GM21717 (cell line): Measurements from ENCODE around the gene MUC12.
"Not testable (repeated sequence)": the region's sequence is repeated elsewhere in the genome, so short reads cannot be mapped to it uniquely, and the experiment has no call there.

Source experiments
- ATAC-seq: cut with Tn5 transposase; IDR thresholded peaks from one replicate; pipeline ENCODE4 v1.9.1; 2021; ENCODE audit warnings: mild to moderate bottlenecking, moderate library complexity; ENCODE audit not compliant: unreplicated experiment

The MUC12 gene

DNA sequence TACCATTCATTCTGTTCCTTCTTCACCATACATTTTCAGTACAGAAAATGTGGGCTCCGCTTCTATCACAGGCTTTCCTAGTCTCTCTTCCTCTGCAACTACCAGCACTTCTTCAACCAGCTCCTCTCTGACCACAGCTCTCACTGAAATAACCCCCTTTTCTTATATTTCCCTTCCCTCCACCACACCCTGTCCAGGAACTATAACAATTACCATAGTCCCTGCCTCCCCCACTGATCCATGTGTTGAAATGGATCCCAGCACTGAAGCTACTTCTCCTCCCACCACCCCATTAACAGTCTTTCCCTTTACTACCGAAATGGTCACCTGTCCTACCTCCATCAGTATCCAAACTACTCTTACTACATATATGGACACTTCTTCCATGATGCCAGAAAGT is 9.5 kb upstream of the MUC12 start:
- no peak for ATAC-seq

DNA sequence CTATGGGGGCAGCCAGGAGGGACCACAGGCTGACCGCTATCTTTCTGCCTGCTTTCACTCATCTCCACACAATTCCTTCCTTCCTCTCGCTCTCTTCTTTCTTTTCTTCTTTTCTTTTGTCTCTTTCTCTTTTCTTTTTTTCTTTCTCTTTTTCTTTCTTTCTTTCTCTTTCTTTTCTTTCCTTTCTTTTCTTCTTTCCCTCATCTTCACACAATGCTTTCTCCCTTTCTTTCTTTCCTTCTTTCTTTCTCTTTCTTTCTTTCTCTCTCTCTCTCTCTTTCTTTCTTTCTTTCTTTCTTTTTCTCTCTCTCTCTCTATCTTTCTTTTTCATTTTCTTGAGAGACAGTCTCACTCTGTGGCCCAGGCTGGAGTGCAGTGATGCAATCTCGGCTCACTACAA is 6.8 kb upstream of the MUC12 start:
- no peak for ATAC-seq

DNA sequence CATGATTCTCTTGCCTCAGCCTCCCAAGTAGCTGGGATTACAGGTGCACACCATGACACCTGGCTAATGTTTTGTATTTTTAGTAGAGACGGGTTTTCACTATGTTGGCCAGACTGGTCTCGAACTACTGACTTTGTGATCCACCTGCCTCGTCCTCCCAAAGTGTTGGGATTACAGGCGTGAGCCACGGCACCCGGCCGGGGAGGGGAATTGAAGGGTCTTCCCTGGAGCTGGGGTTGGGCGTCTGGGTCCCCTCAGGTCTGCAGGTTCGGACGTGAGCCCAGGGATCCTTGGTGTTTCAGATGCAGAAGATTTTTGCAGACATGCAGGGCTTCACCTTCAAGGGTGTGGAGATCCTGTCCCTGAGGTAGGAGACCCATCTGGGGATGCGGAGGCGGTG is 6.0 kb upstream of the MUC12 start:
- ATAC-seq: no peak

DNA sequence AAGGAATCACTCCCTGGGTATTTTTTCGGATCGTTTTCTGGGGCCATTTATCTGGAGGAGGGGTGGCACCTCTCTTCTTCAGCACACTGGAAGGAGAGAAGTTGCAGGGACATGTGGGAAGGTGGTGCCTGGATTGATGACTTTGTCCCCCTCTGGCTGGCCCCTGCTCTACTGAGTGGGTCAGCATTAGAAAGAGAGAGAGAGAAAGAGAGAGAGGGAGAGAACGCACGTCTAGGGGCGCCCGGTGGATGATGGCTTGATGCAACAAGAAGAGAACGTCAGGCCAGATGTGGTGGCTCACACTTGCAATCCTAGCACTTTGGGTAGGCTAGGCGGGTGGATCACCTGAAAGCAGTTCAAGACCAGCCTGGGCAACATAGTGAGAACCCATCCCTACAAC is 5.5 kb upstream of the MUC12 start:
- ATAC-seq: no peak

DNA sequence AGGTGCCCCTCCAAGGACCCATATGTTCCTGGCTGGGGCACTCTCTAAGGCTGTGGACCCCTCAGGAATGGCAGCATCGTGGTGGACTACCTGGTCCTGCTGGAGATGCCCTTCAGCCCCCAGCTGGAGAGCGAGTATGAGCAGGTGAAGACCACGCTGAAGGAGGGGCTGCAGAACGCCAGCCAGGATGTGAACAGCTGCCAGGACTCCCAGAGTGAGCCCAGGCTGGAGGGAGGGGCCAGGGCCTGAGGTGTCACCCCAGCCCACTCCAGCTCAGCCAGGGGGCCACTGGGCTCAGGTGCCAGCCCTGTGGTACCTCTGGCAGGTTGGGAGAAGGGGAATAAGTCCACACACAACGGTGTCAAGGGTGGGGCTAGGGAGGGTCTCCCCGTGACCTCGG is 4.7 kb upstream of the MUC12 start:
- ATAC-seq: no peak

DNA sequence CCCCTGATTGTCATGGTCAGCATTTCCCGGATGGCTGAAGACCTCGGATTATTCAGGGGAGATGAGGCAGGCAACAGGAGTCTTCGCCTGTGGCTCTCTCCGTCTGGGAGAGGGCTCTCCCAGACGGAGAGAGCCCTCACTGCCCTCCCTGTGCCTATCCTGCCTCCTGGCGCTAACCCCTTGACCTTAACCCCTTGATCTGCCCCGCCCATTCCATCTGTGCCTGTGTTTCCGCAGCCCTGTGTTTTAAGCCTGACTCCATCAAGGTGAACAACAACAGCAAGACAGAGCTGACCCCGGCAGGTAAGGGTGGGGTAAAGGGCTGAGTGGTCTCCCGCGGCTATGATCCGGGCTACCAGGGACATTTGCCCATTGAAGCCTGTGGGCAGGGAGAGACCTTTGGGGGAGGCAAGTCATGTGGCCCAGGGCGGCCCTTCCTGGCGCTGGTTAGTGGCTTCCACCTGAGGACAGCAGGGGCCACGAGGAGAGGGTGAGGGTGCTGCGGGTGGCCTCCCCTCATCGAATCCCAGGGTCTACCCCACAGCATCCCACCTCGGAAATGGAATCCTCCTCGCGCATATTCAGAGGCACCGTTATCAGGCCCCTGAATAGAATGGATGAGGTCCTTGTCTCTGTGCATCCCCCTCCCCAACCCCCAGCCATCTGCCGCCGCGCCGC is 4.2 kb upstream of the MUC12 start:
- no peak for ATAC-seq

DNA sequence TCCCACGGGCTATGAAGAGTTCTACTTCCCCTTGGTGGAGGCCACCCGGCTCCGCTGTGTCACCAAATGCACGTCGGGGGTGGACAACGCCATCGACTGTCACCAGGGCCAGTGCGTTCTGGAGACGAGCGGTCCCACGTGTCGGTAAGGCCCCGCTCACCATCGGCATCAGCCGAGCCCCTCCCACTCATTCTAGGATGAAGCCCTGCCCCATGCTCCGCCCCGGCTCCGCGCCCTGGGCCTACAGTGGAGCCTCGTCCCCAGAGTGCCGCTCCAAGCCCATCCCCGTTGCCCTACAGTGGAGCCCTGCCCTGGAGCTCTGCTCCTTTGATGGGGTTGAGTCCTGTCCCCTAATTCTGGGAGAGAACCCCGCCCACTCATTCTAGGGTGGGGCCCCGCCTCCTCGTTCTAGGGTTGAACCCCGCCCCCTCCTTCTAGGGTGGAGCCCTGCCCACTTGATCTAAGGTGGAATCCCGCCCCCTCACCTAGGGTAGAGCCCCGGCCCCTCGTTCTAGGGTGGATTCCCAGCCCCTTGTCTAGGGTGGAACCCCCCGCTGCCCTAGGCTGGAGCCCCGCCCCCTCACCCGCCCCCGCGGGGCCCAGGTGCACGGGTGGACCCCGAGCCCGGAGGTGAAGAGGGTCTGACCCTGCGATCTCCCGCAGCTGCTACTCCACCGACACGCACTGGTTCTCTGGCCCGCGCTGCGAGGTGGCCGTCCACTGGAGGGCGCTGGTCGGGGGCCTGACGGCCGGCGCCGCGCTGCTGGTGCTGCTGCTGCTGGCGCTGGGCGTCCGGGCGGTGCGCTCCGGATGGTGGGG is 3.4 kb upstream of the MUC12 start:
- ATAC-seq: no peak

DNA sequence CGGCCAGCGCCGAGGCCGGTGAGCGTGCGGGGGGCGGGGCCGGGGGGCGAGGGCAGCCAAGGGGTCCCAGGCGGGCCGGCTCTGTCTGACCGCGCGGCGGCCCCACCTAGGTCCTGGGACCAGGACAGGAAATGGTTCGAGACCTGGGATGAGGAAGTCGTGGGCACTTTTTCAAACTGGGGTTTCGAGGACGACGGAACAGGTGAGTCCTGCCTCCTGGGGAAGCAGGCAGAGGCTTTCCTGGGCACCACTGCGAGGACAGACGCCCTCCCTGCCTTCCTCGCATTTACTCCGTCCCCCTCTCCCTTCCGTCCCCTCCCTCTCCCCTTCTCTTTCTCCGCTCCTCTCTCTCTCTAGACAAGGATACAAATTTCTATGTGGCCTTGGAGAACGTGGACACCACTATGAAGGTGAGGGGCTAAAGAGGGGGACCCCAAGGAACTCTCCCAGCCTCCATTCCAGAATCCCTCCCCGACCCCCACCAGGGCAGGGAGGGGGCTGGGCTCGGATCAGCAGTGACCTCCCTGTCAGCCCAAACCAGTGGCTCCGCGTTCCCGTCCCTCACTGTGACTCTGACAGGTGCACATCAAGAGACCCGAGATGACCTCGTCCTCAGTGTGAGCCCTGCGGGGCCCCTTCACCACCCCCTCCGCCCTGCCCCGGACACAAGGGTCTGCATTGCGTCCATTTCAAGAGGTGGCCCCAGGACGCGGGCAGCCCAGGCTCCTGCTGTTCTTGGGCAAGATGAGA is 2.6 kb upstream of the MUC12 start:
- ATAC-seq: no peak

DNA sequence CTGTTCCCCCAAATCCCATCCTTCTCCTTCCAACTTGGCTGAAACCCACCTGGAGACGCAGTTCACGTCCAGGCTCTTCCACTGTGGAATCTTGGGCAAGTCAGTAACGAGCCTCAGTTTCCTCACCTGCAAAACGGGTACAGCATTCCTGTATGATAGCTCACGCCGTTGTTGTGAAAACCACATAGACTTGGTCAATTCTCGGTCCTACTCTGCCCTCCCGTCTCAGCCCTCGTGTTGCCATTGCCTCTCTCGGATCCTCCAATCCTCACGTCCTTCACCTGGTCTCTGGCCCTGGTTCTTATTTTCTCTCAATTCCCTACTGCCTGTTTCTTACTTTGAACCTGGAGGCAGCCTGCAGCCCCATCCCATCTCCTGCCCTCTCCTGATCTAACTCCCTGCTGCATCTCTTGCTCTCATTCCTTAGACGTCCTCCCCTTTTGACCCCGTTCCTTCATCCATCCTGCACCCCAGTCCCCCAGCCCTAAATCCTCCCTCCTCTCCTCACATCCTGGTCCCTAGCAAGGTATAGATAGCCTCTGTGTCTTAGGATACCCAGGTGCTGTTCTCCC is 2.0 kb upstream of the MUC12 start:
- no peak for ATAC-seq

DNA sequence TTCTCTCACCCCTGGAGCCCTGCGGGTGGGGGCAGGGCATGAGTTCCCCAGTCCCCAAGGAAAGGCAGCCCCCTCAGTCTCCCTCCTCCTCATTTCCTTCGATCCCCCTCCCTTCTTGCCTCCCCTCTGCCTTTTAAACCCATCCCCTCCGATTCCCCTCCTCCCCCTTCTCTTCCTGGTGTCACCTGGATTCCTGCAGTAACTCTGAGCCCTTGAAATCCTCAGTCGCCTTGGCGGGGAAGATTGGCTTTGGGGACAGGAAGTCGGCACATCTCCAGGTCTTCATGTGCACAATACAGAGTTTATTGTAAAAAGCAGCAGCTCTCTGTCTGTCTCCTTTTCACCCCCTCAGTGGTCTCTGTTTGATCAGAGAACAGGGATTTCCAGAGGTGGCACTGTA is 1.3 kb upstream of the MUC12 start:
- no peak for ATAC-seq

DNA sequence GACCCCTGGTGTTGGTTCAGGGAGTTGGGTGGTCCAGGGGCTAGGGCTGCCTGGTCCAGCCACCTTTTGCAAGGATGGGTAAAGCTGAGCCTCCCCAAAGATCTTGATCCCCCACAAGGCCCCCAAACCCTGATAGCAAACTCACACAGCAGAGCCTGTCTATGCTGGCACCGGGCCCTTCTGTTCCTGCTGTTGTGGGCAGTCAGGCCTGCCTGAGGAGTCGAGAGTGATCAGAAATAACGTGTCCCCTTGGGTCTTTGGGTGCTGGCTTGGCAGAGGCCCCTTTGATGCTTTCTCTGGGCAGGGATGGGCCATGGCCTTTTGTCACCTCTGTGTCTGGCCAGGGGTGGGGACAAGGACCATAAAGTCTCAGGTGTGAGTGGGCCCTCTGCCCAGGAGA is 715 bp upstream of the MUC12 start:
- ATAC-seq: no peak

DNA sequence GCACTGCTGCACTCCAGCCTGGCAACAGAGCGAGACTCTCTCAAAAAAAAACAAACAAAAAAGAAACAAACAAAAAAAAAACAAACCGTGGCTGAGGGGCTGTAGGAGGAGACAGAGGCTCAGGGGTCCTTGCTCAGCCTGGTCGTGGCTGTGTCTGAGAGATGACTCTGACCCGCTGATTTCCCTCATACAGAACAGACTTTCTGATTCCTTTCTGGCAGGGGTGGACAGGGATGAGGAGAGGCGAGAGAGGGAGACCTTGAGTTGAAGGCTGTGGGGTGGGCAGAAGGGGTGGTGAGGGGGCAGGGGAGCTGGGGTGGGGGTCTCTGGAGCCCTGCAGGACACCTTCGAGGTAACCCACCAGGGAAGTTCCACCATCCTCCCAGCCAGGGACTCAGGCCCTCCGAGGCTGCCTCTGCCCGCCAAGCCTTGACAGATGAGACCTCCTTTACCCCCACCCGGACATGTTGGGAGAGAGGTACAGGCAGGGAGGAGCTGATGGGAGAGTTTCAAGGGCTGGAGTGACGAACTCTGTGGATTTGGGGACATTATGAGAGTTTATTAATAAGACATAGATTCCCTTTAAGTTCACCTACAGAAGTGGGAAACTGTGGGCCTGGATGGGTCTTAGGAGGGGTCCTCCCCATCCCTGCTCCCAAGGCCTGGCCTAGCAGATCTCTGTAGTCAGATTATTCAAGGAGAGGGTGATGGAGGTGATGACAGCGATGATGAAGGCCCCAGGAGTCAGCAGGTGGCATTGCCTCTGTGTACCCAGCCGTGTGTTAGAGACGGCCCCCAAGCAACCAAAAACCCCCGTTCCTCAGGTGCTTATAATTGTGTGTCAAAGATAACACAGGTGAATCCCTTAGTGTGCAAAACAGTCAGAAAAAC is 2.0 kb downstream of the MUC12 start:
- ATAC-seq: no peak

DNA sequence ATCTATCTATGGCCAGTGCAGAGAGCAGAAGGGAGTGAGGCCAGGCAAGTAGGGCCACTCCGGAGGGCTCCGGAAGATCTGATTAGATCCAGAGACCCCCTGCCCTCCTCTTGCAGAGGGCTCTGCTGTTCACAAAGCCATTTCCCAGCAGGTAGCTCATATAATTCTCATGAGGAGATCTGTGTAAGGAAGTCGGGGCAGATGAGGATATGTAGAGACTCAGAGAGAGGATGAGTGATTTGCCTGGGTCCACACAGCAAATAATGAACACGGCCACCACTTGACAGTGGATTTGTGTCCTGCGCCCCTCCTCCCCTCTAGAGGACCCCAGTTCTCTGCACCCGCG is 2.6 kb downstream of the MUC12 start:
- no peak for ATAC-seq

DNA sequence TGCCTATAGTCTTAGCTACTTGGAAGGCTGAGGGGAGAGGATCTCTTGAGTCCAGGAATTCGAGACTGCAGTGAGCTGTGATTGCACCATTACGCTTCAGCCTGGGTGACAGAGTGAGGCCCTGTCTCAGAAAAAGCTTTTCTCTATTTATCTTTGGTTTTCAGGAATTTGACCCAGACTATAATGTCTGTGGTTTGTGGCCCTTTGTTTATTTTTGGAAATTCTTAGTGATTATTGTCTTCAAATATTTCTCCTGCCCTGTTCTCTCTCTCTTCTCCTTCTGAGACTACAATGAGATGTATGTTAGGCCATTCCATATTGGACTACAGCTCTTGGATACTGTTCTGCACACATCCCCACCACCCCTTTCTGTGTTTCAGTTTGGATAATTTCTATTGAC is 4.7 kb downstream of the MUC12 start:
- ATAC-seq: no peak

DNA sequence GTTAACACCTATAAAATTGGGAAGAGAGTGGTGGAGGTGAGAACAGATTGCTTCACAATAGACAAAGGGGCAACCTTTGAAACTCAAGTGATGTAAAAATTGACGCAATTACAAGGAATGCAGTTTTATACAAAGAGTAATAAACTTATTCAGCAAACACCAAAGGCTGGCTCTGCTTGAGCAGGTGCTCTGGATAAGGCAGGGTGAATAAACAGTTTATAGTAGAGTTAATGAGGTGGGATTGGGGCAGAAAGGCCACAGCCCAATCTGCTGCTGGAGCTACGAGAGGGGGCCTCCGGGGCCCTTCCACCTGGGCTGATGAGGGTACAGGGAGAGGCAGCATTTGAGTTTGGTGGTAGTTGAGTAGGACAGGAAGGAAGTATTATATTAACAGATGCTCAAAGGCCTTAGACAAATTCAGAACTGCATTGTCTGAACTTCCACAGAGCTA is 6.0 kb downstream of the MUC12 start:
- no peak for ATAC-seq

DNA sequence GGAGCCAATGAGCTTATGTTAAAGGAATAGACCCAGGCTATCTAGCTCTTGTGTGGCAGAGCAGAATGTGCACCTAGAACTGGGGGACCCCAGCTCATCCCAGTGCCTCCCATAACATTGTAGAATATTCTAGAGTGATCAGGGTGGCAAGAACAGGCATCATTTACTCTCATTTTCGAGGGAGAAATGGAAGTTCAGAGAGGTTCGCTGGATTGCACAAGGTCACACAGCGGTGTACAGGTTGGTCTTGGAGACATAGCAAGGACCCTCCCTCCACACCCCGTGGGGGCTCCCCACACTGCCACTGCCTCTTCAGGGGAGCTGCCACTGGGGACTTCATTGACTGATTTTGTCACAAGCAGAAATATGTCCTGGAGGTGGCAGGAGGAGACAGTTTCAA is 8.9 kb downstream of the MUC12 start:
- no peak for ATAC-seq

DNA sequence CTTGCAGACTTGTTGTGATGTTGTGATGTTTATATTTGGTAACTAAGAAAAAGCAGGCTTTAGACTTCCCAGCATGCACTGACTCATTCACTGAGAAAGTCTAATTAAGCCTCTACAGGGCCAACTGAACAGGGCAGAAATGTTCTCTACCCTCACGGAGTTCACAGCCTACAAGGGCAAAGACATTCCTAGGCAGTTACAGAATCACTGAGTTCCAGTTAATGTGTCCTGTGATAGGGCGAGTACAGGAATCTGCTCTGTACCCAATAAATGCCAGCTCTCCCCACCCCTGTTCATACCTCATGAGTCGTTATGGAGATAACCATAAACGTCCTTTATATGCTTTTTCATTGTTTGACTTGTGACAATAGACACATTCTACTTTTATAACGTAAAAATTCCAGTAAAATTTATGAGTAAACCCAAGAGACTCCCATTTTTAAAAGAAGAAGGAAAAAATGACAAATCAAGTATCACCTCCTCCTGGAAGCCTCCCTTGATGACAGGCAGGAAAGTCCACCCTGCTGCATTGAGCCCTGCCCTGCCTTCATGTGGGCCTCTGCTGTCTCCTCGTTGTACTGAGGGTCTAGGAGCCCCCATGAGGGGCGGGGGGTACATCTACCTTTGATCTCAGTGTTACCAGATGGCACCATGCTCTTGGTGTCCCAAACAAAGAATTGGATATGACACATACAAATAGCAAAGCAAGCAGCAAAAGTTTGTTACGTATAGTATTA is 14.3 kb downstream of the MUC12 start:
- no peak for ATAC-seq

DNA sequence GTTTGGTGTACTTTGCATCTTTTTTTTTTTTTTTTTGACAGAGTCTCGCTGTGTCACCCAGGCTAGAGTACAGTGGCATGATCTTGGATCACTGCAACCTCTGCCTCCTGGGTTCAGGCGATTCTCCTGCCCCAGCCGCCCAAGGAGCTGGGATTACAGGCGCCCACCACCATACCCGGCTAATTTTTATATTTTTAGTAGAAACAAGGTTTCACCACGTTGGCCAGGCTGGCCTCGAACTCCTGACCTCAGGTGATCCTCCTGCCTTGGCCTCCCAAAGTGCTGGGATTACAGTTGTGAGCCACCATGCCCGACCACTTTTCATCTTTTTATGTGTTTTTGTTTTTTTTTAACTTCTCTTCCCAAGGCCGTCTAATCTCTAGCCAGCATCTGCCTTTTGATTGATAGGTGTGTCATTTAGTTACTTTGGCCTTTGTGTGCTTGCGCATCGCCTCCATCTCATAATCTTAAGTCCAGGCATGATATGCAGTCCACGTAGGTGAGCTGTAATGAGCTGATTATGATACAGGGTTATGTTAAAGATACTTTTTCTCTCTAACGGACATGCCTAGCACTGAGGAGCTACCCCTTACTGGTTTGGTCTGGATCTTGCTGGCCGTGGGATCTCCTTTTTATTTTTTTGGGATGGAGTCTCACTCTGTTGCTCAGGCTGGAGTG is 15.0 kb downstream of the MUC12 start:
- not testable (repeated sequence) for ATAC-seq

DNA sequence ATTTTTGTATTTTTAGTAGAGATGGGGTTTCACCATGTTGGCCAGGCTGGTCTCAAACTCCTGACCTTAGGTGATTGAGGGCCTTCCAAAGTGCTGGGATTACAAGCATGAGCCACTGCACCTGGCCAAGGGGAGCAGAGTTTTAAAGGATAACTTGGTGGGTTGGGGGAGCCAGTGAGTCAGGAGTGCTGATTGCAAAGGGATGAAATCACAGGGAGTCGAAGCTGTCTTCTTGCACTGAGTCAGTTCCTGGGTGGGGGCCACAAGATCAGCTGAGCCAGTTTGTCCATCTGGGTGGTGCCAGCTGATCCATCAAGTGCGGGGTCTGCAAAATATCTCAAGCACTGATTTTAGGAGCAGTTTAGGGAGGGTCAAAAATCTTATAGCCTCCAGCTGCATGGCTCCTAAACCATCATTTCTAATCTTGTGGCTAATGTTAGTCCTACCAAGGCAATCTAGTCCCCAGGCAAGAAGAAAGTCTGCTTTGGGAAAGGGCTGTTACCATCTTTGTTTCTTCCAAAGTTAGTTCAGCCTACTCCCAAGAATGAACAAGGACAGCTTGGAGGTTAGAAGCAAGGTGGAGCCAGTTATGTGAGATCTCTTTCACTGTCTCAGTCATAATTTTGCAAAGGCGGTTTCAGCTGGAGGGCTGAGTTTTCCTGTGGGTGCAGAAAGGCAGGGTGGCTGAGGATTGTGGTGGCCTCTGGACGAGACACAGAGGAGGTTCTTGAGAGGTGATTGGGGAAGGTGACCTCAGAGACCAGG is 15.8 kb downstream of the MUC12 start:
- not testable (repeated sequence) for ATAC-seq
